Stromal cell of bone marrow (primary cell): ENCODE measurements around the gene TFRC.
"Not testable (repeated sequence)": the region's sequence is repeated elsewhere in the genome, so short reads cannot be mapped to it uniquely, and the experiment has no call there.

Experiments
- DNase-seq: peaks from one replicate; pipeline ENCODE4 v3.0.0-alpha.2; 2012; ENCODE audit warnings: low read depth

TFRC gene

DNA sequence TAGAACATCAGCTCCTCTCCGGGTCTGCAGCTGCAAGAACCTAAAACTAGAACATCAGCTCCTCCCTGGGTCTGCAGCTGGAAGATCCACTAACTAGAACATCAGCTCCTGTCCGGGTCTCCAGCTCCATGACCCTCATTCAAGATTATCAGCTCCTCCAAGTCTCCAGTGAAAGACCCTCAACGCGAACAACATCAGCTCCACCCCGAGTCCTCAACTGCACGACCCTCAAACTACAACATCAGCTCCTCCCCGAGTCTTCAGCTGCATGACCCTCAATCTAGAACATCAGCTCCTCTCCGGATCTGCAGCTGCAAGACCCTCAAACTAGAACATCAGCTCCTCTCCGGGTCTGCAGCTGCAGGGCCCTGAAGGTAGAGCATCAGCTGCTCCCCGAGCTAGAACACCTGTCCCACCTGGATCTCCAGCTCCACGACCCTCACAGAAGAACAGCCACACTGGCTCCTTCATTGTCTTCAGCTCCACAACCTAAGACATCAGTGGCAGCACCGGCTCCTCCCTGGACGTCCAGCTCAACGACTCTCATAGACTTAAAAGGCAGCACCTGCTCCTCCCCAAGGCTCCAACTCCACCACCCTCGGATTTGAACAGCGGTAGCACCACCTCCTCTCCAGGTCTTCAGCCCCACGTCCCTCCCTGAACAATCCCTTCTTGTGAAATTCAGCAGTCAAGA lies 77.4 kb downstream of the TFRC start:
- not testable (repeated sequence) for DNase-seq

DNA sequence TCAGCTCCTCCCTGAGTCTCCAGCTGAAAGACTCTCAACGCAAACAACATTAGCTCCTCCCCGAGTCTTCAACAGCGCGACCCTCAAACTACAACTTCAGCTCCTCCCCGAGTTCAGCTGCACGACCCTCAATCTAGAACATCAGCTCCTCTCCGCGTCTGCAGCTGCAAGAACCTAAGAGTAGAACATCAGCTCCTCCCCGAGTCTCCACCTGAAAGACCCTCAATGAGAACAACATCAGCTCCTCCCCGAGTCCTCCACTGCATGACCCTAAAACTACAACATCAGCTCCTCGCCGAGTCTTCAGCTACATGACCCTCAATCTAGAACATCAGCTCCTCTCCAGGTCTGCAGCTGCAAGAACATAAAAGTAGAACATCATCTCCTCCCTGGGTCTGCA lies 78.3 kb downstream of the TFRC start:
- DNase-seq: no peak

DNA sequence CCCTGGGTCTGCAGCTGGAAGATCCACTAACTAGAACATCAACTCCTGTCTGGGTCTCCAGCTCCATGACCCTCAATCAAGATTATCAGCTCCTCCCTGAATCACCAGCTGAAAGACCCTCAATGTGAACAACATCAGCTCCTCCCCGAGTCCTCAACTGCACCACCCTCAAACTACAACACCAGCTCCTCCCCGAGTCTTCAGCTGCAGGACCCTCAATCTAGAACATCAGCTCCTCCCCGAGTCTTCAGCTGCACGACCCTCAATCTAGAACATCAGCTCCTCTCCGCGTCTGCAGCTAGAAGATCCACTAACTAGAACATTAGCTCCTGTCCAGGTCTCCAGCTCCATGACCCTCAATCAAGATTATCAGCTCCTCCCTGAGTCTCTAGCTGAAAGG lies 79.2 kb downstream of the TFRC start:
- not testable (repeated sequence) for DNase-seq

DNA sequence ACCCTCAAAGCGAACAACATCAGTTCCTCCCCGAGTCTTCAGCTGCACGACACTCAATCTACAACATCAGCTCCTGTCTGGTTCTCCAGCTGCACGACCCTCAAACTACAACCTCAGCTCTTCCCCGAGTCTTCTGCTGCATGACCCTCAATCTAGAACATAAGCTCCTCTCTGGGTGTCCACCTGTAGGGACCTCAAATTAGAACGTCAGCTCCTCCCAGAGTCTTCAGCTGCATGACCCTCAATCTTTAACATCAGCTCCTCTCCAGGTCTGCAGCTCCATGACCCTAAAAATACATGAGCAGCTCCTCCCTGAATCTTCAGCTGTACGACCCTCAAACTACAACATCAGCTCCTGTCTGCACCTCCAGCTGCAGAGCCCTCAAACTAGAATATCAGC lies 80.7 kb downstream of the TFRC start:
- DNase-seq: not testable (repeated sequence)

DNA sequence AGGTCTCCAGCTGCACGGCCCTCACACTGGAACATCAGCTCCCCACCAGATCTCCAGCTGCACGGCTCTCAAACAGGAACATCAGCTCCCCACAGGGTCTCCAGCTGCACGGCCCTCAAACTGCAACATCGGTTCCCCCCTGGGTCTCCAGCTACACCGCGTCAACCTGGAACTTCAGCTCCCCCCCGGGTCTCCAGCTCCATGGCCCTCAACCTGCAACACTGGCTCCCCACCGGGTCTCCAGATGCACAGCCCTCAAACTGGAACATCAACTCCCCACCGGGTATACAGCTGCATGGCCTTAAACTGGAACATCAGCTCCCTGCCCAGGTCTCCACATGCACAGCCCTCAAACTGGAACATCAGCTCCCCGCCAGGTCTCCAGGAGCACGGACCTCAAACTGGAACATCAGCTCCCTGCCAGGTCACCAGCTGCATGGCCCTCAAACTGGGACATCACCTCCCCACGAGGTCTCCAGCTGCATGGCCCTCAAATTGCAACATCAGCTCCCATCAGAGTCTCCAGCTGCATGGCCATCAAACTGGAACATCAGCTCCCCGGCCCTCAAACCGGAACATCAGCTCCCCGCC lies 81.4 kb downstream of the TFRC start:
- DNase-seq: not testable (repeated sequence)

DNA sequence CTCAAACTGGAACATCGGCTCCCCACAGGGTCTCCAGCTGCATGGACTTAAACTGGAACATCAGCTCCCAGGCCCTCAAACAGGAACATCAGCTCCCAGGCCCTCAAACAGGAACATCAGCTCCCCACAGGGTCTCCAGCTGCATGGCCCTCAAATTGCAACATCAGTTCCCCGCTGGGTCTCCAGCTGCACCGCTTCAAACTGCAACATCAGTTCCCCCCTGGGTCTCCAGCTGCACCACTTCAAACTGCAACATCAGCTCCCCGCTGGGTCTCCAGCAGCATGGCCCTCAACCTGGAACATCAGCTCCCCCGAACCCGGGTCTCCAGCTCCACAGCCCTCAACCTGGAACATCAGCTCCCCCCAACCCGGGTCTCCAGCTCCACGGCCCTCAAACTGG lies 82.0 kb downstream of the TFRC start:
- no peak for DNase-seq
